ENCODE data around the gene CYBC1. TPM values are rescaled to one million over a fixed set of nuclear protein-coding genes. Genes with fewer than 3 reads are reported as not detected.
A peak's percentile ranks its signal among the peaks of the same experiment; 100 is the strongest.

CYBC1 gene
- total RNA-seq, result 100 to 1,000 TPM; 220 to 247 TPM

DNA sequence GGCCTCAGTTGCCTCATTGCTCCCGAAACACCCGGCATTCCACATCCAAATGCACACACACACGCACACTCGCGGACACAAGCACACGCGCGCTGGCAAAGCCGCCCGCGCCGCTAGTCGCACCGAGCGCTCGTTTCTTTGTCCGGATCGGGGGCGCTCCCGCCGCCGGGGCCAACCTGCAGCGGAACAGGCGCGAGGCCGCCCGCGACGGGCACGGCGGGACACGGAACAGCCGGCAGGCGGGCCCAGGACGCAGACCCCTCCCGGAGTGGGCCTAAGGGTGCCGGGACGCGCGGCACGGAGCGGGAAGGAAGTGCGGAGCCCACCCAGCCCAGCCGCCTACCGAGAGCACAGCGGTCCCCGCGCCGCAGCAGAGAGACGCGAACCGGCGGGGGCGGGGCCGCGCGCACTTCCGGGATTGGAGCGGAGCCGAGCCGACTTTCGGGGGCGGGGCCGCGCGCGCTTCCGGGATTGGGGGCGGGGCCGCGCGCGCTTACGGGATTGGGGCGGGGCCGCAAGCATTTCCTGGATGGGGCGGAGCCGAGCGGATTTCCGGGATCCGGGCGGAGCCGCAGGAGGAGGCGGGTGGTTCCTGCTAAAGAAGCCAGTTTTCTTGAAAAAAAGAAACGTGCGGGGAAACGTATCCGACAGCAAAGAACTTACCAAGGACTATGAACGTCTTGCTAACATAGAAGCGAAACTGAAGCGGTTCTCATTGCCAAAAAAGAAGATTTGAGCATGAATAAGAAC lies at the start of gene CYBC1:
TSS of gene CYBC1 (minus strand) at position 396 of the 750 bp plus-strand sequence. CDS start 1,498 bp downstream, outside the sequence.
- no peaks in the 10 kb centered on the region for H3K9me3 Mint-ChIP-seq (ENCODE audit: insufficient read depth)
- peak within 1 kb of the TSS; percentile 99 for H3K27ac Mint-ChIP-seq
- peaks cover 37% of the 10 kb centered on the region for H3K4me1 Mint-ChIP-seq (ENCODE audit: low read depth)
- H3K27me3 Mint-ChIP-seq (ENCODE audit: low read depth), result no peaks in the 10 kb centered on the region
- ATAC-seq (peak; percentile 82), DNase-seq (peak; percentile 96)
- peak within 1 kb of the TSS; percentile 93 for H3K4me3 Mint-ChIP-seq
- POLR2A ChIA-PET, result interaction anchor here (0.6 to 2.6 kb wide), 8 partner anchors 7 to 193 kb away, joined by 3 to 24 read pairs (median 5); partner anchors contain the start of gene NARF
- peaks cover 50% of the 10 kb centered on the region for H3K36me3 Mint-ChIP-seq (ENCODE audit: low read depth)
- CTCF ChIA-PET, result no interaction called here

- H3K4me3 Mint-ChIP-seq, result peak overlapping the region; percentile 82
- POLR2A ChIA-PET, result interaction anchor here (0.9 to 1.3 kb wide), 4 partner anchors 21 to 70 kb away, joined by 3 to 4 read pairs (median 4); partner anchors contain the start of gene FOXK2
- no peaks in the 10 kb centered on the region for H3K9me3 Mint-ChIP-seq (ENCODE audit: insufficient read depth)
- H3K36me3 Mint-ChIP-seq (ENCODE audit: low read depth), result no peaks in the 10 kb centered on the region
- ATAC-seq (peak; percentile 17), DNase-seq (peak; percentile 58)
- H3K27me3 Mint-ChIP-seq (ENCODE audit: low read depth), result no peaks in the 10 kb centered on the region
- H3K4me1 Mint-ChIP-seq (ENCODE audit: low read depth), result peaks cover 47% of the 10 kb centered on the region
- H3K27ac Mint-ChIP-seq, result peak overlapping the region; percentile 83
- CTCF ChIA-PET, result interaction anchor here (0.7 to 0.8 kb wide), 2 partner anchors 10 to 56 kb away, joined by 3 read pairs; no protein-coding TSS in a partner anchor
These were observed 47.2 kb upstream of the CYBC1 start for GRCh38 chr17:82497483-82498405.

GRCh38 chr17:82496529-82497434 lies 46.2 kb upstream of the CYBC1 start:
- DNase-seq (peak; percentile 93), ATAC-seq (peak; percentile 71)
- peak overlapping the region; percentile 62 for H3K4me3 Mint-ChIP-seq
- ChIA-PET POLR2A (interaction anchor here (0.9 to 1.3 kb wide), 3 partner anchors 23 to 69 kb away, joined by 3 to 4 read pairs (median 4); no protein-coding TSS in a partner anchor), CTCF (interaction anchor here (1.1 kb wide), 1 partner anchor 144 kb away, joined by 3 read pairs; no protein-coding TSS in a partner anchor)
- H3K36me3 Mint-ChIP-seq (ENCODE audit: low read depth), result no peaks in the 10 kb centered on the region
- H3K27me3 Mint-ChIP-seq (ENCODE audit: low read depth), result no peaks in the 10 kb centered on the region
- H3K27ac Mint-ChIP-seq, result peak overlapping the region; percentile 81
- H3K4me1 Mint-ChIP-seq (ENCODE audit: low read depth), result peaks cover 48% of the 10 kb centered on the region
- H3K9me3 Mint-ChIP-seq (ENCODE audit: insufficient read depth), result no peaks in the 10 kb centered on the region

DNA sequence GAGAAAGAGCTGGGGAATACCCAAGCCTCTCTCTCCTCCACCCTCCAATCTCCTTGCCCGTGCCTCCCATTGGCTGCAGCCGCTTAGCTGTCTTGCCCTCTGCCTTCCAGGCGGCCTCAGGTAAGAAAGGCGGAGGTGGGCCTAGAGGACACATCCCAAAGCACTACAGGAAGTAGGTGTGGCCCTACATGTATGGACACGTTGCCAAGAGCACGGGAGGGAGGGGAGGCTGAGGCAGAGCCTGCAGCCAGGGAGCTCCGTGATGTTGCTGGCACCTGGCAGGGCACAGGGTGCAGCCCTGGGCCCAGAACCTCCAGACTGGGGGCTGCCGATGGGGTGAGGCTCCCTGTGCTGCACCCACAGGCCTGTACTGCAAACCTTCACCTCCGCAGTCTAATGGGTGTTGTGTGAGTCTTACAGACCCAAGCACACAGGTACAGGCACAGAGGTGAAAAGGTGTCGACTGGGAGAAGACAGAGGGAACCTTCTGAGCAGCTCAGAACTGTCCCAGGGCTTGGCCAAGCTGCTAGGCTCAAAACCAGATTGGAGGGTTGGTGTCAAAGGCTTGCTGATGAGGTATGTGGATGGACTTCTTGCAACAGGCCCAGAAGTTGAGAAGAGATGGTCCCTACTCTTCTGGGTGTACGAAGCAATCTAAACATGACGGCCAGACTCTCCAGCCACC lies 45.4 kb upstream of the CYBC1 start:
- no peak for ATAC-seq
- H3K36me3 Mint-ChIP-seq (ENCODE audit: low read depth), result no peaks in the 10 kb centered on the region
- no peaks in the 10 kb centered on the region for H3K27me3 Mint-ChIP-seq (ENCODE audit: low read depth)
- peak overlapping the region; percentile 73 for H3K27ac Mint-ChIP-seq
- ChIA-PET POLR2A (interaction anchor here (0.7 to 1.3 kb wide), 2 partner anchors 38 to 45 kb away, joined by 3 to 4 read pairs; partner anchors contain the start of gene CYBC1), CTCF (interaction anchor here (0.8 to 1.1 kb wide), 3 partner anchors 25 to 143 kb away, joined by 3 to 4 read pairs (median 3); no protein-coding TSS in a partner anchor)
- DNase-seq, result no peak
- peaks cover 48% of the 10 kb centered on the region for H3K4me1 Mint-ChIP-seq (ENCODE audit: low read depth)
- H3K4me3 Mint-ChIP-seq, result peak overlapping the region; percentile 62
- no peaks in the 10 kb centered on the region for H3K9me3 Mint-ChIP-seq (ENCODE audit: insufficient read depth)

GRCh38 chr17:82494236-82495055 lies 43.9 kb upstream of the CYBC1 start:
- H3K27me3 Mint-ChIP-seq (ENCODE audit: low read depth), result no peaks in the 10 kb centered on the region
- H3K36me3 Mint-ChIP-seq (ENCODE audit: low read depth), result no peaks in the 10 kb centered on the region
- H3K4me3 Mint-ChIP-seq, result peak overlapping the region; percentile 57
- H3K27ac Mint-ChIP-seq, result peak overlapping the region; percentile 86
- ChIA-PET CTCF (interaction anchor here (0.7 to 1.5 kb wide), 4 partner anchors 9 to 287 kb away, joined by 3 read pairs; no protein-coding TSS in a partner anchor), POLR2A (interaction anchor here (2.1 kb wide), 1 partner anchor 36 kb away, joined by 6 read pairs; the partner anchor contains the start of gene NARF)
- H3K4me1 Mint-ChIP-seq (ENCODE audit: low read depth), result peaks cover 48% of the 10 kb centered on the region
- no peaks in the 10 kb centered on the region for H3K9me3 Mint-ChIP-seq (ENCODE audit: insufficient read depth)
- DNase-seq (peak; percentile 95), ATAC-seq (peak; percentile 78)

- CTCF ChIA-PET, result interaction anchor here (0.6 to 1.0 kb wide), 2 partner anchors 11 to 58 kb away, joined by 3 read pairs; no protein-coding TSS in a partner anchor
- H3K4me3 Mint-ChIP-seq, result no peak overlapping the region
- no peaks in the 10 kb centered on the region for H3K27me3 Mint-ChIP-seq (ENCODE audit: low read depth)
- no peak overlapping the region for H3K27ac Mint-ChIP-seq
- DNase-seq (no peak), ATAC-seq (no peak)
- peaks cover 6% of the 10 kb centered on the region for H3K36me3 Mint-ChIP-seq (ENCODE audit: low read depth)
- no peaks in the 10 kb centered on the region for H3K9me3 Mint-ChIP-seq (ENCODE audit: insufficient read depth)
- POLR2A ChIA-PET, result interaction anchor here (2.1 kb wide), 1 partner anchor 35 kb away, joined by 6 read pairs; the partner anchor contains the start of gene NARF
- H3K4me1 Mint-ChIP-seq (ENCODE audit: low read depth), result peaks cover 42% of the 10 kb centered on the region
These were observed 42.8 kb upstream of the CYBC1 start for GRCh38 chr17:82493226-82493781.

DNA sequence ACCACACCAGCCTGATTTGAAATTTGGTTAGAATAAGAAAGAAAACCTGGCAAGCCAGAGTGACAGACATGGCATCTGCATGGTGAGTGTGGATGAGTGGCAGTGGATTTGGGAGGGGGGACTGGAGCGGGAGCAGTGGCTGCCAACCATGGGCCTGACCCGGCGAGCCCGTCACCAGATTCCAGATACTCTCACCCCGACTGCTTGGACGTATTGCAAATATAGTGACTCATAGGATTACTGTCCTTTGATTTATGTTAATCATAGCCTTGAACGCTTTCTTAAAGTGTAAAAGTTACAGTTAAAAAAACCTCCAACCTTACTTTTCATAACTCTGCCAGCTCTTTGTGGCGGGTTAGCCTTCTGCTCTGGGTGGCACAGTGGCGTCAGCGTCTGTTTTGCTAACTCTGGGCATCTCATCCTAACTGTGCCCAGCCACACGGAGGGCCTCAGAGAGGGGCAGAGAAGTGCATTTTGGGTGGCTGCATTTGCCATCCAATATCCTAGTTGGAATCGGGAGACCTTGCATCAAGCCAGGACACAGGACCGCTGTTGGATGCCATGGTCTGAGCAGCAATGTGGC lies 42.2 kb upstream of the CYBC1 start:
- H3K36me3 Mint-ChIP-seq (ENCODE audit: low read depth), result peaks cover 7% of the 10 kb centered on the region
- CTCF ChIA-PET, result interaction anchor here (1.0 kb wide), 1 partner anchor 11 kb away, joined by 3 read pairs; no protein-coding TSS in a partner anchor
- no peak overlapping the region for H3K27ac Mint-ChIP-seq
- DNase-seq (no peak), ATAC-seq (no peak)
- no peaks in the 10 kb centered on the region for H3K9me3 Mint-ChIP-seq (ENCODE audit: insufficient read depth)
- no peak overlapping the region for H3K4me3 Mint-ChIP-seq
- no peaks in the 10 kb centered on the region for H3K27me3 Mint-ChIP-seq (ENCODE audit: low read depth)
- peaks cover 37% of the 10 kb centered on the region for H3K4me1 Mint-ChIP-seq (ENCODE audit: low read depth)
- POLR2A ChIA-PET, result no interaction called here

GRCh38 chr17:82491533-82491932 lies 41.0 kb upstream of the CYBC1 start:
- ChIA-PET CTCF (no interaction called here), POLR2A (no interaction called here)
- Mint-ChIP-seq H3K27ac (no peak overlapping the region), H3K4me3 (no peak overlapping the region), H3K36me3 (ENCODE audit: low read depth) (peaks cover 14% of the 10 kb centered on the region), H3K9me3 (ENCODE audit: insufficient read depth) (no peaks in the 10 kb centered on the region), H3K27me3 (ENCODE audit: low read depth) (no peaks in the 10 kb centered on the region), H3K4me1 (ENCODE audit: low read depth) (peaks cover 35% of the 10 kb centered on the region)
- DNase-seq (no peak), ATAC-seq (no peak)

GRCh38 chr17:82491196-82491530 lies 40.6 kb upstream of the CYBC1 start:
- Mint-ChIP-seq H3K36me3 (ENCODE audit: low read depth) (peaks cover 17% of the 10 kb centered on the region), H3K9me3 (ENCODE audit: insufficient read depth) (no peaks in the 10 kb centered on the region), H3K4me1 (ENCODE audit: low read depth) (peaks cover 35% of the 10 kb centered on the region), H3K27ac (no peak overlapping the region), H3K27me3 (ENCODE audit: low read depth) (no peaks in the 10 kb centered on the region), H3K4me3 (no peak overlapping the region)
- ATAC-seq (no peak), DNase-seq (no peak)
- CTCF ChIA-PET, result no interaction called here
- POLR2A ChIA-PET, result no interaction called here
